GM21360 (cell line): Measurements from ENCODE around the gene DUS1L.
"Not testable (repeated sequence)": the region's sequence is repeated elsewhere in the genome, so short reads cannot be mapped to it uniquely, and the experiment has no call there.

Experiments used
- ATAC-seq: cut with Tn5 transposase; IDR thresholded peaks from one replicate; pipeline ENCODE4 v1.9.1; 2021; ENCODE audit warnings: mild to moderate bottlenecking, moderate library complexity; ENCODE audit not compliant: unreplicated experiment

The DUS1L gene

DNA sequence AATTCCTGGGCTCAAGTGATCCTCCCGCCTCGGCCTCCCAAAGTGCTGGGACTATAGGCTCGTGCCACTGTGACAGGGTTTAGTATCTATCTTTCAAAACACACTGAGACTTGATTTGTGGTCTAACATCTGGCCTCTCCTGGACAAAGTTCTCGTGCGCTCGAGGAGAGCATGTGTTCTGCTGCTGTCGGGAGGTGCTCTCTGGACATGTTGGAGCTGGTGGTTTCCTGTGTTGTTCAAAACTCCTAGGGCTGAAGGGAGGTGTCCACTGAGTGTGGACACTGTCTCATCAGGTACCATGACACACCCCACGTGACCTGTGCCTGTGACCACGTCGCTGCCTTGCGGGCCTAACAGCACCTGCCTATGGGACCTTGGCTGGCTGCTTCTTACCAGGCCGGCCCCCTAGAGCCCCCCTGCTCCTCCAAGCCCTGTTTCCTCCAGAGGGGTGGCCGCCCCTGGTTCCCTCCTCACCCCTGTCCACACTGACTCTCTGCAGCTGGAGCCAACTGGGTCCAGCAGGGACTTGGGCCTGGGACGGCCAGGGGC, 19.6 kb downstream of the DUS1L start:
- no peak for ATAC-seq

DNA sequence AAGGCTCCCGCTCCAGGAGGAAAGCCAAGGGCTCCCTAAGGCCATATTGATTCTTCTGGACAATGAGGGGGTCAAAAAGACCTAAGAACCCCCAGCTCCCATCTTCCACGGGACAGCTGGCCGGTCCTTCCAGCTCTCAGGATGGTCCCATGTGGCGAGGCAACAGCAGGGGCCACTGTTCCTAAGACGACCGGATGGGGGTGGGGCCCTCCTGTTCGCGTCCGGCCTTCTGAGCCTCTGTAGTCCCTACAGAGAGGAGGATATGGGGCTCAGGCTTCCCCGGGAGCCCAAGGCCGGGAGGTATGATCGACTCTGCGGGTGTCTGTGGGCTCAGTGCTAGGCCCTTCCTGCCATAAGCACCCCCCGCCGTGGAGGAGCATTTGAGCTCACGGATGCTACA, 22.1 kb downstream of the DUS1L start:
- ATAC-seq = no peak

DNA sequence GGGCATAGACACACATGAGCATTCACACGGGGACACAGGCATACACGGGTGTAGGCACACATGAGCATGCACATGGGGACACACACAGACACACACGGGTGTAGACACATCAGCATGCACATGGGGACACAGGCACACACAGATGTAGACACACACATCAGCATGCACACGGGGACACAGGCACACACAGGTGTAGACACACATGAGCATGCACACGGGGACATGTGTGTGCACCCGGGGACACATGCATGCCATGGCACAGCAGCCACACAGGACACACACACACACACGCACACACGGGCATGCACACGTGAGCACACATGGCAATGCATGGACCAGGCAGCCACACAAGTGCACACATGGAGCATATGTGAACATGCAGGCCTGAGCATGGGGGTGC, 23.0 kb downstream of the DUS1L start:
- no peak for ATAC-seq

DNA sequence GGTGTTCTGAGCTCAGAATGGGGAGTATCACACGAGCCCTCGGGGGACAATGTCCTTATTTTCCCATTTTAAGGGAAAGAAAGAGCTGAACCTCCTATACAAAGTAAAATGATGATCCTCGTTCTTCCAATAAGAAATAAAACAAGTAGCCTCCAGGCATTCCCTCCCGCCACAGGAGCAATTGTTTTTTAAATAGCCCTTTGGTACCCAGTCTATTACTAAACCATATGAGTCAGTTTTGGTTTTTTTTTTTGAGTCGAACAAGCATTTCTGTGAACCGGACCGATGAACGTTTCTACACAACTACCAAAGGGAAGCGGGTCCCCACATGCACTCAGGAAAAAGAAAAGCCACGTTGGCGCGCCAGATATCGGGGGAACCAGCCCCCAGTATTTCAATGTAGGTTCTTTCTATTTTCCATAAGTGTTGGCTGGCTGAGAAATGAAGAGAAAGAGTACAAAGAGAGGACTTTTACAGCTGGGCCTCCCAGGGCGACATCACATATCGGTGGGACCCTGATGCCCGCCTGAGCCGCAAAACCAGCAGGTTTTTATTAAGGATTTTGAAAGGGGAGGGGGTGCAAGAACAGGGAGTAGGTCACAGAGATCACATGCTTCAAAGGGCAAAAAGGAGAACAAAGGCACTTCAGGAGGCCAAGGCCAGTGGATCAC, 24.3 kb downstream of the DUS1L start:
- no peak for ATAC-seq

DNA sequence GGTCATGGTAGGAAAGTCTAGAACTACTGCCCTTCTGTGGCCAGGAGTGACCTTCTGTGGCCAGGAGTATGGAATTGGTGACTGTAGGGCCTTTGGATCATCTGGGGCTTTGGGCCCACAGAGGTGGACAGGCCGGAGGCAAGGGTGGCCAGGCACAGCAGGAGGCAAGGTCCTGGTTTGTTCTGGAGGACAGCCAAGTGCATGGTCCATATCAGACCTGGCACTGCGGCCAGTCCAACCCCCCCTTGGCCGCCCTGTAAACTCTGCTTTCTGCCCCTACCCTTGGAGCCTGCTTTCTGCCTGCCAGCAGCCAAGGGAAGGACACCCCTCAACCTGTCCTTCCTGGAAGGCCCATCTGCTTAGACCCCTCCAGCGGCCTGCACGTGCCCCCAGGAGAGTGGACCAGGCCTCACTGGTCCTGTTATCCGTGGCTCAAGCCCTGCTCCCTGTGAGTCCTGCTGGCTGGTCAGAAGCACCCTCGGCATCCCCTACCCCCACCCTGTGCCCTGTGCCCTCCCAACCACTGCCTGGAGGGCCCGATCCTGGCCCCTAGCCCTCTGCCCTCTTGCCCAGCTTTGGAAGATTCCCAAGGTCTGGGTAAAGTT, 25.8 kb downstream of the DUS1L start:
- ATAC-seq = no peak

DNA sequence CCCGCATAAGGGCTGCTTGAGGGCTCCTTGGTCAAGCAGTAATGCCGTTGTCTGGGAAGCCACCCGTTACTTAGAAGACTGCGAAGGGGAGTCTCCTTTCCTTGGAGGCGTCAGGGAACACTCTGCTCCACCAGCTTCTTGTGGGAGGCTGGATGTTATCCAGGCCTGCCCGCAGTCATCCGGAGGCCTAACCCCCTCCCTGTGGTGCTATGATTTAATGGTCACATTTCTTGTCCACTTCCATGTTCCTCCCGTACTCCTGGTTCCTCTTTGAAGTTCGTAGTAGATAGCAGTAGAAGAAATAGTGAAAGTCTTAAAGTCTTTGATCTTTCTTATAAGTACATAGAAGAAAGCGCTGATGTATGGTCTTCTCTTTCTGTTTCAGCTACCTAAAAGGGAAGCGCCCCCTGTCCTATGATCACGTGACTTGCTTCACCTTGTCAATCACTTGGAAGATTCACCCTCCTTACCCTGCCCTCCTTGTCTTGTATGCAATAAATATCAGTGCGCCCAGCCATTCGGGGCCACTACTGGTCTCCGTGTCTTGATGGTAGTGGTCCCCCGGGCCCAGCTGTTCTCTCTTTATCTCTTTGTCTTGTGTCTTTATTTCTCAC, 26.7 kb downstream of the DUS1L start:
- not testable (repeated sequence) for ATAC-seq

DNA sequence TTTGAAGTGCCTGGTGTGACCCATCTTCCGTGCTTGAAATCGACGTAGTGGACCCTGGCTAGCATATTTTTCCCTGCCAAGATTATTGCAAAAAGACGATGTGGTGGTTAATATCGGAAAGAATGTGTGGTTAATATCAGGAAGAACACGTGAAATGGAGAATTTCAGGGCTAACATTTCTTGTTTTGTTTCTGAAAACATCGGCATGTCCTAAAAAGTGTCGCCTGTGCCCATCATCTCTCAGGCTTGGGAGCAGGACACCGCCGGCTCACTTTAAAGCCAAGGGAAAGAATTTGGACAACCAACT, 27.8 kb downstream of the DUS1L start:
- ATAC-seq = no peak

DNA sequence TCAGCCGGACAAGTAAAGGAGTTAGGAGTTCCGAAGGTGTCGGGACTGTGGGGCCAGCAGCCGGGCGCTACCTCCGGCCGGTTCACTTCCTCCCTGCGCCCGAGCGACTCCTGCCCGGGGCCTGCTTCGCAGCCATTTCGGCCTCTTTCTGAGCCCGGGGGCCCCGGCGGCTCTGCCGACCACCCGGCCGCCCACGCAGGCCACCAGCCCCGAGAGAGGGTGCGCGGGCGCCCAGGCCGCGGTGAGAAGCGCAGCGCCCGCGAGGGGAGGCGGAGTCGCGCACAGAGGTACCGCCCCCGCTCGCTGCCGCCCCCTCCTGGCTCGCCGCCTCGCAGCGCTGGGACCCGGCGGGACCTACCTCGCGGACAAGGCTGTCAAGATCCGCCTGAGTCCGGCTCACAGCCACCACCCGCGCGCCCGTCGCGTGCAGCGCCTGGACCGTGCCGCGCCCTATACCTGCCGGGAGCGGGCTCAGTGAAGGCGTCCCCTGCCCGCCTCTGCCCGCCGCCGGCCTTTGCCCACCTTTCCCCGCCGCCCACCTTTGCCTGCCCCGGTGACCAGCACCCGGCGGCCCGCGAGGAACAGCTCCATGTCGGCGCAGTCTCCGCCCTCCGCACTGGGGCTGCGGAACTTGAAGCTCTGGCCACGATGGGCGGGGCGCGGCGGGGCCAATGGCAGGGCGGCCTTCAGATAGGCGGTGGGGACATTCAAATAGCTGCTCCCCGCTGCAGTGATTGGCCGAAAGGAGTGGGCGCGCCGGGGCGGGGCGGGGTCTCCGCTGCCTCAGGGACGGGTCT, 28.3 kb downstream of the DUS1L start, which contains the start of gene DCXR:
DCXR (minus strand) TSS at position 606 of the 797 bp plus-strand sequence; CDS start at position 591, 15 bp downstream.
- peak; percentile 67 for ATAC-seq

DNA sequence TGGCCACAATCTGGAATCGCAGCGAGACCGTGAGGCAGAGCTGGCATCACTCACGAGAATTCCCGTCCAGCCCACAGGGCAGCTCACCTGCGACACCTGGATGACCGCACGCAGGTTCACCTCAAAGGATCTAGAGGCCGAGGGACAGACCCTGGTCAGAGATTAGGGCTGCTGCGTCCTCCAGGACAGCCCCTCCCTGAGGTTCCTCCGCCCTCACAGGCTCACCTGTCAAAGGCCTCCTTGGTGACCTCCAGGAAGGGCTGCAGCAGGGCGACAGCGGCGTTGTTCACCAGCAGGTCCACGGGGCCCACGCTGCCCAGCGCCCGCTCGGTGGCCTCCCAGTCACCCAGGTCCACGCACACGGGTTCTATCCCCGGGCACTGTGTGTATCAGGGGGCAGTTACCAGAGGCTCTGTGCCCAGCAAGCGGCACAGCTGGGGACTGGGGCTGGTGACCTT, 28.9 kb downstream of the DUS1L start:
- ATAC-seq = peak; percentile 3

DNA sequence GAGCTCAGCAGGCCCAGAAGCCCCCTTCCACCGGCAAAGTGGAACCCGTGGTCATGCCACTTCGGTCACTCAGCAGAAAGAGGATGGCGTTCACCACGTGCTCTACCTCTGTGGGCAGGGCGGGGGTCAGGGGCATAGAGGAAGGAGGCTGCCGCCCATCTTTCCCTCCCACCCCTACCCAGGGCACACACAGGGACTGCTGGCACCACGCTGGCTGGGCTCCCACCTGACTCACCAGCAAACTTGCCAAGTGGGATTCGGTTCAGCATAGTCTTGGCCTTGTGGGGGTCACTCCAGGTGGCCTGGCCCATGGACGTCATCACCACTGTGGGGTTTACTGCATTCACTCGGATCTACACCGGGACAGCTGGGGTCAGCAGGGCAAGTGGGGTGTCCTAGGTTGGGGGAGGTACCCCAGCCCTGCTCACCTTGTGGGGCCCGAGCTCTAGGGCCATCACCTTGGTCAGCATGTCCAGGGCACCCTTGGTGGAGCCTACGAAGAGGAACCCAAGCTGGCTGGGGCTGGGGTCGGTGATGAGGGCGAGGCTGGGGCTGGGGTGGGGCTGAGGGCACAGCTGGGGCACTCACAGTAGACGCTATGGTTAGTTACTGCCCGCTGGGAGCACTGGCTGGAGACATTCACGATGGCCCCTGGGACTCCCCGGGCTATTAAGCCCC, 29.5 kb downstream of the DUS1L start:
- no peak for ATAC-seq

DNA sequence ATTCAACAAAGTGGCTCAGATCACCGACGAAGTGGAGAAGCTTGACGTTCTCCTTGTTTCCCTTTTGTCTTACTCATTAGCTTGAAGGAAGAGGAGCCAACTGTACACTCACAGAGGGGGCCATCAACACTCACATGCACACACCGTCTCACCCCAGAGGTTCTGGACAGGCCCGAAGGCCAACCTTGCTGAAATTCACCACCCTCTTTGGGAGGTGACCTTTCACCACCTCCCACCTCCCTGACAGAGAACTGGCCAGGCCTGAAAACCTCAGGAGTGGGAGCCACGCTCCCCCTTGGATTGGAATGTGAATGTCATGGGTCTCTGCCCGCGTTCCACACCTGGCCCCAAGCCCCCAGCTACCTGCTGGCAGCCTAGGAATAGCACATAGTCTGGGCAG, 30.1 kb downstream of the DUS1L start:
- ATAC-seq = no peak

DNA sequence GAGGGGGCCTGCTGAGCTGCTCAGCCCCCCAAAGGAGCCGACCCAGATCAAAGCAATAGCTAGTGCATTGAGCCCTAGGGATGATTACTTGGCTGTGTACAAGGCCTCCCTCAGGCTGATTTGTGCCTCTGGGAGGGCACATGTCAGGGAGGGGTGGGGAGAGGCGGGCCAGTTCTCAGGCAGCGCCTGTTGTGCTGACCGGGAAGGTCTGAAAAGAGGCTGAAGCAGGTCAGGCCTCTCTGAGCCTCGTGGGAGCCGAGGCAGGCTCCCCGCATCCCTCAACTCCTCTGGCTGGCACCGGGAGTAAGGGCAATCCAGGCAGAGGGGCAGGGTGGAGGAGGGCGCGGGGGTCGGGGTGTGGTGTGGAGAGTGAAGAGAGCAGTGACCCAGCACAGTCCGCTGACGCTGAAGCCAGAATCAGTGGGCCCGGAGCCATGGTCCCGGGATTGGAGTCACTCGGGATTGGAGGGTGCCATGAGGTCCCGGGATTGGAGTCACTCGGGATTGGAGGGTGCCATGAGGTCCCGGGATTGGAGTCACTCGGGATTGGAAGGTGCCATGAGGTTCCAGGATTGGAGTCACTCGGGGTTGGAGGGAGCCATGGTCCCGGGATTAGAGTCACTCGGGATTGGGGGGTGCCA, 31.1 kb downstream of the DUS1L start:
- ATAC-seq = no peak

DNA sequence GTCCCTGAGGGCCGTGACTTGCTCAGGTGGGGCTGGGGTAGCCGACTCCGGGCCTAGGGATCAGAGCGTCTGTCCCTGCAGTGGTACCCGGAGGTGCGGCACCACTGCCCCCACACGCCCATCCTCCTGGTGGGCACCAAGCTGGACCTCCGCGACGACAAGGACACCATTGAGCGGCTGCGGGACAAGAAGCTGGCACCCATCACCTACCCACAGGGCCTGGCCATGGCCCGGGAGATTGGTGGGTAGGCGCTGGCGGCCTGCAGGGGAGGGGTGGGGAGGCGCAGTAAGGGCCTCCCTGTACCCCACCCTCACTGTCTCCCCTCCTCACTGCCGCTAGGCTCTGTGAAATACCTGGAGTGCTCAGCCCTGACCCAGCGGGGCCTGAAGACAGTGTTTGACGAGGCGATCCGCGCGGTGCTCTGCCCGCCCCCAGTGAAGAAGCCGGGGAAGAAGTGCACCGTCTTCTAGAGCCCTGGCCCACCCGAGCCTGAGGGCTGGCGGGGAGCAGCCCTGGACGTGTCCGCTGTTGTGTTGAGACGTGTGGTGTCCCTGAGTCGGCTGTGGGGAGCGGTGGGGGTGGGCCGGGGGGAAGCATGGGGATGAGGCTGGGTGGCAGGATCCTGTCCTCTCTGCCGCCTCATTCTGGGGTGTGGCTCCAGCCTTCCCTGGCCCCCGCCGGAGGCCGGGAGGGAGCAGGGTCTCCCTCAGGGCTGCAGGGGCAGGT, 32.1 kb downstream of the DUS1L start:
- ATAC-seq = no peak

DNA sequence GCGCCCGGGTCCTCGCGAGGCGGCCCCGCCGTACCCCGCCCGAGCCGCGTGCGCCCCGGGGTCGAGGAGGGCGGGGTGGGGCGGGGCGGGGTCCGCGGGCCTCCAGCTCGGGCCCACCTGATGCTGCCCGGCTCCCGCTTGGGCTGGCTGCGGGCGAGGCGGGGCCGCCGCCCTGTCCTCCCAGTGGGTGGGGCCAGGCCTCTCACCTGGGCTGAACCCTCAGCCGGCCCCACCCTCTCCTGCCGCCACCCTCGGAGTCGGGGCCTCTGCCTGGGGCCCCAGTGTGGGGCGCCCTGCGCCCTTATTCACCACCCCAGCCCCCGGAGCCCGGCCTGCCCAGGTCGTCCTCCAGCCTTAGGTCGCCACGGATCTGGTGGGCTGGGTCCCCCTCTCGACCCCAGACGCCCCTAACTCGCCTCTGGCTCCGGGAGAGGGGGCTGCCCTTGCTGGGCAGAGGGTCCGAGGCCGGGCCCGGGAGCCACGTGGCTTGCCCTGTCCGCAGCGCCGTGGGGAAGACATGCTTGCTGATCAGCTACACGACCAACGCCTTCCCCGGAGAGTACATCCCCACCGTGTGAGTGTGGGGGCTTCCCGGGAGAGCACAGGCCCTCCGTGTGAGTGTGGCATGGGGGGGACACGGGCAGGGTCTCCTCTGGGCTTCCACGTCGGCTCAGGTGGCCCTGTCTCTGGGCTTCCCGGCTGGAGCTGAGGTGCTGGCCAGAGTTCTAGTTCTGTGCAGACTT, 33.5 kb downstream of the DUS1L start:
- ATAC-seq = no peak

DNA sequence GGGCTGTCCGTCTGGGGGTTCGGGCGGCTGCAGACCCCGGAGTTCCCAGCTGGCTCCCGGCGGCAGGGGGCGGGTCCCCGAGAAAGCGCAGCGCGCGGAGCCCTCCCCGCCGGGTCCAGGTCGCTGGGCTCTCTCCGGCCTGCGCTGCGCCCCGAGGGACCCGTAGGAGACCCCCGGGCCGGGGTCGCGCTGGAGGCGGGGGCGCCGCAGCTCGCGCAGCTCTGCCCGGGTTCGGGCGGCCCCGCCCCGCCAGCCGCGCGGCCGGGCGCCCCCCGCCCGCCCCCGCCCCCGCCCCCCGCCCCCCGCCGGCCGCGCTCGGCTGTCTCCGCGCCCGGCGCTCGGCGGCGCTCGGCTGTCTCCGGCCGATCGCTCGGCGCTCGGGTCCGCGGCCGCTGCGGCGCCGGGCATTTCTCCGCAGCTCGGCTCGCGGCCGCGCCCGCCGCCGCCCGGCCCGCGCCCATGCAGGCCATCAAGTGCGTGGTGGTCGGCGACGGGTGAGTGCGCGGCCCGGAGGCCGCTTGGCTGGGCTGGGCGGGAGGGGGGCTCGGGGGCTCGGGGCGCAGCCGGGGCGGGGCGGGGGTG, 34.2 kb downstream of the DUS1L start, which contains the start of gene RAC3:
RAC3 (plus strand) TSS at position 376 of the 582 bp plus-strand sequence; CDS start at position 460, 84 bp downstream.
- no peak for ATAC-seq

DNA sequence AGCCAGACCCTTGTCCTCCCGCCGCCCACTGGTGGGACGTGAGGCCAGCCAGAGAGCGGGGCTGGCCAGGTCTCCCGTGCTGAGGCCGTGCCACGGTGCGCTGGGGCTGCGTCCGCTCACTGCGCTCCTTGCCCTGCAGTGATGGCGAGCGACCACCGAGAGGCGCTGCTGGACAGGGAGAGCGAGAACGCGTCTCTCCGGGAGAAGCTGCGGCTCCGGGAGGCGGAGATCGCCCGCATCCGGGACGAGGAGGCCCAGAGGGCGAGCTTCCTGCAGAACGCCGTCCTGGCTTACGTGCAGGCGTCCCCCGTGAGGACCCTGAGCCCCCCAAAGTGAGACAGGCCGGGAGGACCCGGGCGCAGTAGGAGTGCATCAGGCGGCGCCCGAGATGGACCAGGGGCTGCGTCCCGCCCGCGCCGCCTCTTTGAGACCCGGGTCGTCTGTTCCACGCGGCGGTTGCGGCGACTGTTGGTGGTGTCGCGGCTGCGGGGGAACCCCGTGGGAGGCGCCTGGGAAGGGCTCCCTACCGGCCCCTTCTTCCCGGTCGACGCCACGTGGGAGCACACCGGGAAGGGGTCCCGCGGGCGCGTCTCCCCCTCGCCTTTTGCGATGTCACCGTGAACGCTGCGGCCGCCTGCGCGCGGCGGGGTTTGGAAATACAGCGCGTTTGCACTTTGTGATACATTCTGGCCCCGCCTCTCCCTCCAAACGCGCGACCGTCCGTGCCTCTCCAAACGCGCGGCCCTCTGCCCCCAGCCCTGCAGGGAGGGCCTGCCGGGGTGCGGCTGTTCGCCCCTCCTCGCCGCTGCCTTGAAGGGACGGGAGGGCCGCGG, 34.9 kb downstream of the DUS1L start:
- ATAC-seq = no peak

DNA sequence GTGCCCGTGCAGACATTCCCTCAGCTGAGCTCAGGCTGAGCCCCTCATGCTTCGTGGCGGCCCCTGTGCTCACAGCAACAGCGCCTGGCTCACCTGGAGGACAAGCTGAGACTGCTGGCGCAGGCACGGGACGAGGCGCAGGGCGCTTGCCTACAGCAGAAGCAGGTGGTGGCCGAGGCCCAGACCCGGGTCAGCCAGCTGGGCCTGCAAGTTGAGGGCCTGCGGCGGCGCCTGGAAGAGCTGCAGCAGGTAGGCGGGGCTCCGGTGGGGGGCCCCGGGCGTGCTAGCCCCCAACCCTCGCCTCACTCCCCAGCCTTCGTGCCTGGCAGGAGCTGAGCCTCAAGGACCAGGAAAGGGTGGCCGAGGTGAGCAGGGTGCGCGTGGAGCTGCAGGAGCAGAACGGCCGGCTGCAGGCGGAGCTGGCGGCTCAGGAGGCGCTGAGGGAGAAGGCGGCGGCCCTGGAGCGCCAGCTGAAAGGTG, 35.6 kb downstream of the DUS1L start:
- ATAC-seq = no peak
